Stimulated activated CD8-positive, alpha-beta memory T cell treated with anti-CD3 and anti-CD28 coated beads, Interleukin-4, amount 100 ng/mL, for 4 hours (primary cell): ENCODE measurements around the gene RHOBTB1.
"Not testable (repeated sequence)": the region's sequence is repeated elsewhere in the genome, so short reads cannot be mapped to it uniquely, and the experiment has no call there.

Source experiments
- DNase-seq, 2 donors: peaks; one replicate each; pipeline ENCODE4 v3.0.0-alpha.2; 2020; ENCODE audit warnings: low read depth in 2 of 2, low spot score in 1 of 2

RHOBTB1 gene

GRCh38 chr10:60944058-60944909, at the start of gene RHOBTB1:
Gene RHOBTB1 (minus strand): TSS chr10:60944185. CDS start chr10:60911542, 32,643 bp downstream.
- no peak for DNase-seq

GRCh38 chr10:60992636-60993035, 48.7 kb upstream of the RHOBTB1 start:
- no peak for DNase-seq

DNA sequence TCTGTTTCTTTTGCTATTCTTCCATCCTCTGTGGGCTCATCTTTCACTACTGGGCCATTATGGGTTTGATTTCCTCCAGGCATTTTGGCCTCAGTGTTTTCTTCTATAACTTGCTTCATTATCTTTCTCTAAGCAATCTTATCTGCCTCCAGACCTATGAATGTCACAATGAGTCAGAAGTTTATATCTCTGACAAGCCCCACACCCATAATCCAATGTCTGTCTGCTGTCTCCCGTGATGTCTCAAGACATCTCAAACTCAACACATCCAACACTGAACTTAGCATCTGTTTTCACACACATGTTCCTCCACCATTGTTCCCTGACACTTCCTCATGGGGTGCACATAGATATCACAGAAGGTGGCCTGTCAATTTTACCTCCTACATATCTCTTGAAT, 46.7 kb upstream of the RHOBTB1 start:
- no peak for DNase-seq

GRCh38 chr10:60989400-60989876, 45.5 kb upstream of the RHOBTB1 start:
- DNase-seq, result no peak

DNA sequence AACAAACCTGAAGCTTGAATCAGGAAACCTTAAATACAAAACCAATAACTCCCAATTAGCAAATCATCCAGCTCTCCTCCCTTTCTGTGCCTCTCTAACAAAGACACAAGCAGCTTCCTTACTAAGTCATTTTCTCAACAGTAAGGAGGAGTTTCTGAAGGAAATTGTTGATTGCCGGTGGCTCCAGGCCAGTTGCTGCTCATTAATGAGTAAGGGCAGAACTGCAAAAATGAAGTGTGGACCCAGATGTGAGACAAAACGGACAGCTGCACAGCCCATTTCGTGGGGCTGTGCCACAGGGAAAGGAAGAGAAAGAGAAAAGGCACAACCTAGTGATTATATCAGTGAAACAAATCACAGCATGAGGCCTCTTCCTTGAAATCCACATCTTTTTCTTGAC, 42.8 kb upstream of the RHOBTB1 start:
- DNase-seq, result no peak

DNA sequence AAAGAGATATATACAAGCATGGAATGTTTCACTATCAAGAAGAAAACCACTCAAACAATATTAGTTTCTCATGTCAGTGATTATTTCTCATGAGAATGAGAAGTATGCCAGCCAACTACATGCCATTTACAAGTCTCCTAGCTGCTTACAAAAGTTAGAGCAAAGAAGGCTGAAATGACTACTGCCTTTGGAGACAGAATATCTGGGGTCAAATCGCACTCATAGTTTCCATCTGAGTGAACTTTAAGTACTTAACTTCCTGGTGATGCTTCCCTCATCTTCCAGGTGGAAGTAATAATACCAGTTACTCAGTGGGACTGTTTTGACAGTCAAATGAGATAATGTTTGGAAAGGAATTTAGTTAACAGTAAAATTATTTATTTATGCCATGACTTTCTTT, 42.0 kb upstream of the RHOBTB1 start:
- DNase-seq, result no peak

GRCh38 chr10:60980997-60981396, 37.0 kb upstream of the RHOBTB1 start:
- no peak for DNase-seq

DNA sequence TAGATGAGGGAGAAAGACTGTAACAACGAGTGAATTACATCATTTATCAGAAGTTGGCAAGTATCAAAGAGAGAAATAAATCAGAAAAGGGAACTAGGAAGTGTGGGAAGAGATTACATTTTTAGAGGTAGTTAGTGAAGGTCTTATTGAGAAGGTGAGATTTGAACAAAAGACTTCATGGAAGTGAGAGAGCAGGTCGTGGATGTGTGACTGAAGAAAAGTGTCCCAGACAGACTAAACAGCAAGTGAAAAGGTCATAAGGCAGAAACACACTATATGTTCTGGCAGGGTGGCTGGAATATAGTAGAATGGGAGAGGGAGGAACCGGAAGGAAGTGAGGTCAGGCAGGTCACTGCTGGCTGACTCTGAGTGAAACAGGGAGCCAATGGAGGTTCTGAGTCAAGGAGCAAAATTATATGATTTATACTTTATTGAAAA, 35.7 kb upstream of the RHOBTB1 start:
- DNase-seq, result no peak

GRCh38 chr10:60978287-60979115, 34.5 kb upstream of the RHOBTB1 start:
- no peak for DNase-seq

- DNase-seq, result no peak
These were observed 33.5 kb upstream of the RHOBTB1 start for GRCh38 chr10:60977161-60978122.

GRCh38 chr10:60976687-60977086, 32.7 kb upstream of the RHOBTB1 start:
- no peak for DNase-seq

DNA sequence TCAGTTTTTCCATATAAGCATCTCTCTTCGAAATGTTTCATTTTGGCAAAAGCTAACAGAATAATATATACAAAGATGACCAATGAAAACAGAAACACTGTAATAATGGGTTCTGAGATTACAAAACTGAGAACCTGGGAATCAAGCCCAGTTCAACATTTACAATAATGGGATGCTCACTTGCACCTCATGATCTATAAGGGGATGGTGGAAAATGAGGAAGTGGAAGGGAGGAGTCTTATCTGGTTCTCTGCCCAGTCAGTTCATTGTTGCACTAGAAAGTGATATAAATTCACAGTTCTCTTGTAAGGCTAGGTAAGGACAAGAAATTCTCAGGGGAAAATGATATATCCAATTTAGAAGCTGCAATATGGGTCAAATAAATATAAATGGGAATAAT, 31.7 kb upstream of the RHOBTB1 start:
- DNase-seq, result no peak

DNA sequence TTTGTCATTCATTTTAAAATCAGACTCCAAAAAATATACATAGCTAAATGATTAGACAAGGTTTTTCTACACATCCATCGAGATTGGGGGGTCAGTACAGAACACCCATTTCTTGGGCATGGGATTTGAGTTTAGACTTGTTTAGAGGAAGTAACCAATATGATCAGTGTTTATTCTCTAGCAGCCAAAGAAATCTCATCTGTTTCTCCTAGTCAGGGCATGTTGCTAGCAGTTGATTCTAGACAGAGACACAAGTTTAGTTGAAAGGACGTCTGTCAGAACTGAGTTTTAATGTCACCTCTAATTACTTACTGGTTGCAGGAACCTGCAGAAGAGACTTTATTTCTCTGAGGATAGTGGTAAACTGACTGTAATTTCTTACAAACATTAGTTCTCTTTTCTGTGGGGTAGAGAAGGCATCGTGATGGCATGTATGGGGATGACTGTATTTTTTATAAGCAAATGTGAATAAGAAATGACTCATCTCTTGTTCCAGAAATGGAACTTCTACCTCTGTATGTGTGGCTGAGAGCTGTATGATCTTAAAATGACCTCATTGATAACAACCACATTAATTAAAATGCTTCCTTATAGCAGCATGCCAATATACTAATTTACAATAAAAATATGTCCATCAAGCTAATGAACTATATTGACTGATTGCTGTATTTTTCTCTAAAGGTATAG, 30.6 kb upstream of the RHOBTB1 start:
- DNase-seq, result no peak

DNA sequence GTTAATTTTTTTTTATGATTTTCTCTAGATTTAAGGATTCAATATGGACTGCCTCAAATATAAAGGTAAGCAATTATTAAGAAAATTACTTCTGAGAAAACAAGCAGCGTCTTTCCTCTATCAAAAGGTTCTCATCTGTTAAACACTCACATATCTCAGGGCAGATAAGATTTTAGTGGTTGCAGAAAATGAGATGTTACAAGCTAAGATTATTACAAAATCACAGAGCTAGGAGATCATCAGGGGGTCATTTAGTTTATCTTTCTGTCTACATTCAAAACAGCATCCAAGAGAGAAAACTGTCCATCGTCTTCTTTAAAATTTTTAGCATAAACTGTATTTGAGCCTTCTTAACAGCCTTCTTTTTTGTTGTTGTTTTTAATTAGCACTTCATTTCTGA, 29.1 kb upstream of the RHOBTB1 start:
- no peak for DNase-seq

- DNase-seq, result not testable (repeated sequence)
These were observed 28.2 kb upstream of the RHOBTB1 start for GRCh38 chr10:60972181-60972580.

- DNase-seq, result no peak
These were observed 26.5 kb upstream of the RHOBTB1 start for GRCh38 chr10:60970526-60970925.

GRCh38 chr10:60968504-60968903, 24.5 kb upstream of the RHOBTB1 start:
- no peak for DNase-seq

DNA sequence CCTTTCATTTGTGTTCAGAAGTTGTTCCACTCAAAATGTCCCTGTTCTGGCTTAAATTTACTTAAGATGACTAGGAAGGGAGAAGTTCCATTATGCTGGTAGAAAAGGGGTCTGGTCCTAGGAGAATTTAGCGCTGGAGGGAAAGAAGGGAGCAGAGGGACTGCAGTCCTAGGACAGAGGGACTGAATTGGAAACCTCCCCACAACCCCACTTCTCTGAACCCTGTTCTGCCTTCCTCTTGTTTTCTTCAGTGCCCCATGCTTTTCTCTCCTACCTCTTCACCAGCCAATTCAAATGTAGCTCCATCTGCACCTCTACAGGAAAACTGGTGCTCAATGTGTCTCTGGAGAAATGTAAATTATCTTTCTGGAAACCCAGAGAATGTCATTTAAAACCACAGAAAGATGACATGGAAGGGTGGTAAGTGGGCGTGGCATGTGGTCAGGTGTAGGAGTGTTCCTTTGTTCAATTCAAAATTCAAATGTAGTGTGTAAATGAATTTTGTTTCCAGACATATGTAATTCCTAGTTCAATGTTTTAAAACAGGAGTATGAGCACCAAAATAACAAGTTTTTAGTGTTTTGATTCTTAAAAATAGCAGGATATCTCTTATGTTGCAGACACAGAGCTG, 24.0 kb upstream of the RHOBTB1 start:
- no peak for DNase-seq

DNA sequence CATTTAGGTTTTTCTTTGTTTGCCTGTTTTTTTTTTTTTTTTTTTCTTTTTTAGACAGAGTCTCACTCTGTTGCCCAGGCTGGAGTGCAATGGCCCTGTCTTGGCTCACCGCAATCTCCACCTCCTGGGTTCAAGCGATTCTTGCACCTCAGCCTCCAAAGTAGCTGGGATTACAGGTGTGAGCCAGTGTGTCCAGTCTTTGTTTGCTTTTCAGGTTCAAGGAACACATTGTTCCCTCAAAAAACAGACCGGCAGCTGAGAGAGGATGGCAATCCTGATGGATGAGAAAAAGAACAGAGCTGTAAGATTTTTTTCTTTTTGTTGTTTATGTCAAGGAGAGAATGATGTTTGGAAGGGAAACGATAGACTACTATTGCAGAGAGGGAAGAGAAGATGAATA, 23.3 kb upstream of the RHOBTB1 start:
- DNase-seq, result no peak

- DNase-seq, result no peak
These were observed 21.7 kb upstream of the RHOBTB1 start for GRCh38 chr10:60965696-60966095.
